Stimulated activated CD4-positive, alpha-beta T cell treated with anti-CD3 and anti-CD28 coated beads, TNF-alpha, amount 100 ng/mL, for 4 hours (primary cell): ENCODE results near the gene PROC.

Experiments used
- DNase-seq, 3 experiments: peaks; one replicate each; pipeline ENCODE4 v3.0.0-alpha.2; 2020; ENCODE audit warnings: low read depth in 3 of 3

The PROC gene

DNA sequence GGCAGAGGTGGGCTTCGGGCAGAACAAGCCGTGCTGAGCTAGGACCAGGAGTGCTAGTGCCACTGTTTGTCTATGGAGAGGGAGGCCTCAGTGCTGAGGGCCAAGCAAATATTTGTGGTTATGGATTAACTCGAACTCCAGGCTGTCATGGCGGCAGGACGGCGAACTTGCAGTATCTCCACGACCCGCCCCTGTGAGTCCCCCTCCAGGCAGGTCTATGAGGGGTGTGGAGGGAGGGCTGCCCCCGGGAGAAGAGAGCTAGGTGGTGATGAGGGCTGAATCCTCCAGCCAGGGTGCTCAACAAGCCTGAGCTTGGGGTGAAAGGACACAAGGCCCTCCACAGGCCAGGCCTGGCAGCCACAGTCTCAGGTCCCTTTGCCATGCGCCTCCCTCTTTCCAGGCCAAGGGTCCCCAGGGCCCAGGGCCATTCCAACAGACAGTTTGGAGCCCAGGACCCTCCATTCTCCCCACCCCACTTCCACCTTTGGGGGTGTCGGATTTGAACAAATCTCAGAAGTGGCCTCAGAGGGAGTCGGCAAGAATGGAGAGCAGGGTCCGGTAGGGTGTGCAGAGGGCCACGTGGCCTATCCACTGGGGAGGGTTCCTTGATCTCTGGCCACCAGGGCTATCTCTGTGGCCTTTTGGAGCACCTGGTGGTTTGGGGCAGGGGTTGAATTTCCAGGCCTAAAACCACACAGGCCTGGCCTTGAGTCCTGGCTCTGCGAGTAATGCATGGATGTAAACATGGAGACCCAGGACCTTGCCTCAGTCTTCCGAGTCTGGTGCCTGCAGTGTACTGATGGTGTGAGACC, at the start of gene PROC:
Gene PROC (plus strand): TSS at position 128 of the 812 bp plus-strand sequence. CDS start 1,516 bp downstream, outside the sequence.
- no peak for DNase-seq

DNA sequence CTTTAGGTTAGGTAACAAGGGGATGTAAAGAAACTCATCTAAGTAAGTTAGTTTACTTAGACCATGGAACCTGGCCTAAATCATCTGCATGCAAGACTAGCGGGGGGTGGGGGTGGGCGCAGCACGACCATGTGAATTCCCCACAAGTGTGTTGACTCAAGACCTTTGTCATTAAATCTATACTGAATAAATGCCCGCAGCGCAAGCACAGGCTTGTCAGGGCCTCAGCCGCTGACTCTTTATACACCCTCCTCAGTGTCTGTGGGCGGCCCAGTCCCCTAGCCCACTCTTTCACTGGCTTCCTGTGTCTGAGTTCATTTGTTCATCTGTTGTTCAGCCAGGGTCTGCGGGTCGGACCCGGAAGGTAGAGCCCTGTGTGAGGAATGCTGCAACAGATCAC, 48.2 kb upstream of the PROC start:
- no peak for DNase-seq

DNA sequence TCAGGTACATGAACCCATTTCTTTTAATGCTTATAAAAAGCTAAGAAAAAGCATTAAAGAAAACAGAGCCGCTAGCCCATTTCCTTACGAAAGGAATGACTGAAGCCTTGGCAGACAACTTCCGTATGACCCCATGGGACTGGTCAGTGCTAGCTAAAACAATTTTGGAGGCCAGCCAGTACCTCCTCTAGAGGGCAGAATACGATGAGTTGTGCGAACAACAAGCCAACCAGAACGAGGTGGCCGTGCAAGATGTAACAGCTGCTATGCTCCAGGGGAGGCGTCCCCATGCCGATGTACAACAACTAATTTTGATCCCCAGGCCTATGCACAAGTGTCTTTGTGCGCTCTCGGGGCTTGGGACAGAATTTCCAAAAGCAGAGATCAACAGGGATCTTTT, 47.2 kb upstream of the PROC start:
- no peak for DNase-seq

DNA sequence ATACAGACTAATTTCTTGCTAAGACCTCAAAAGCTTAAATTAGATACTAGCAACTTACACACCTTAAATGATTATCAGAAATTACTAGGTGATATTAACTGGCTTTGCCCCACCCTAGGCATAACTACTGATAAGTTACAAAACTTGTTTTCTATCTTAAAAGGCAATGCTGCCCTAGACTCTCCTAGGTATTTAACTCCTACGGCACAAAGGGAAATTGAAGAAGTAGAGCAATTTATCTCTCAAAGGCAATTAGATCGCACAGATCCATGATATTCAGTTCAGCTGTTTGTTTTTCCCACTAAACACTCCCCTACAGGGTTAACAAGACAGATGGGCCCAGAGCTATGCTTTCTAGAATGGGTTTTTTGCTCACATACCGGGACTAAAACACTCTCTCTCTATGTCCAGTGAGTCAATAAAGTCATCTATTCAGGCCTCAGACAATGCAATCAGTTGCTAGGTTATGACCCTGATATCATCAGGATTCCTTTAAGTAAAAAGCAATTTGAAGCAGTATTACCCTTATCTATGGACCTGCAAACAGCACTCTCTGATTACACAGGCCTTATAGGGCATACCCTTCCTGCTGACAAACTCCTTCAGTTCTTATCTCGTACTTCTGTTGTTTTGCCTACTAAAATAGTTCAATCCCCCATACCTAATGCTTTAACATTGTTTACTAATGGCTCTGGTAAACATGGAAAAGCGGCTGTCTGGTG, 44.7 kb upstream of the PROC start:
- DNase-seq, result no peak

DNA sequence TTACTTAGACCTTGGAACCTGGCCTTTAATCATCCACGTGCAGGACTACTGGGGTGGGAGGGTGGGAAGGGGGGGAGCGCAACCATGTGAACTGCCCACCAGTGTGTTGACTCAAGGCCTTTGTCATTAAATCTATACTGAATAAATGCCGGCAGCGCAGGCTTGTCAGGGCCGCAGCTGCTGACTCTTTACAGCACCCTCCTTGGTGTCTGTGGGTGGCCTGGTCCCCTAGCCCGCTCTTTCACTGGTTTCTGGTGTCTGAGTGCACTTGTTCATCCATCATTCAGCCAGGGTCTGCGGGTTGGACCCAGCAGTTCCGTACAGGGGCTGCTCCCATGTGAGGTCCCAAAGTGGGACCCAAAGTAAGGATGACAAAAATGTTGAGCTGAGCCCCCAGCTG, 42.0 kb upstream of the PROC start:
- DNase-seq, result no peak

DNA sequence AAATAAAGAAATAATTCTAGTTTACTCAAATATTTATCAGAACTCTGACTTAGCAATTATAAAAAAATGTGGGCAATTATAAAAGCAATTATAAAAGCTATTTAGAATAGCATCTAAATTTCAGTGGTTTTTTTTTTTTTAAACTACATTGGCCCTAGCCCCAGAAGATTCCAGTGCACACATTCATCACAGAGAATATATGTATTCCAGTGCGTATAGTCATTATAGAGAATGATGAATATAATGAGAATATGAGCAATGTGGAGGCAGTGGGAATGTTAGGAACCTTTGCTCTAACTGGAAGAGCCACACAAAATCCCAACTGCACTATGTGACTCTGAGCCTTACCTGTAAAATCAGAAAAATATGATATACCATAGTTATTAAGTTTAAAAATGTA, 41.0 kb upstream of the PROC start:
- DNase-seq, result no peak

DNA sequence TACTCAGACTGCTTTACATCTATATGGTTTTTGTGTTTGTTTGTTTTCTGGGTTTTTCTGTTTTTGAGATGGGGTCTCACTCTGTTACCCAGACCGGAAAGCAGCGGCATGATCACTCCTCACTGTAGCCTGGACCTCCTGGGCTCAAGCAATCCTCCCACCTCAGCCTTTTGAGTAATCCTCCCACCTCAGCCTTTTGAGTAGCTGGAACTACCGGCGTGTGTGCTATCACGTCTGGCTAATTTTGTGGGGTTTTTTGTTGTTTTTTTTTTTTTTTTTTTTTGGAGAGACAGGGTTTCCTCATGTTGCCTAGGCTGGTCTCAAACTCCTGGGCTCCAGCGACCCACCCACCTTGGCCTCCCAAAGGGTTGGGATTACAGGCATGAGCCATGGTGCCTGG, 39.5 kb upstream of the PROC start:
- no peak for DNase-seq

DNA sequence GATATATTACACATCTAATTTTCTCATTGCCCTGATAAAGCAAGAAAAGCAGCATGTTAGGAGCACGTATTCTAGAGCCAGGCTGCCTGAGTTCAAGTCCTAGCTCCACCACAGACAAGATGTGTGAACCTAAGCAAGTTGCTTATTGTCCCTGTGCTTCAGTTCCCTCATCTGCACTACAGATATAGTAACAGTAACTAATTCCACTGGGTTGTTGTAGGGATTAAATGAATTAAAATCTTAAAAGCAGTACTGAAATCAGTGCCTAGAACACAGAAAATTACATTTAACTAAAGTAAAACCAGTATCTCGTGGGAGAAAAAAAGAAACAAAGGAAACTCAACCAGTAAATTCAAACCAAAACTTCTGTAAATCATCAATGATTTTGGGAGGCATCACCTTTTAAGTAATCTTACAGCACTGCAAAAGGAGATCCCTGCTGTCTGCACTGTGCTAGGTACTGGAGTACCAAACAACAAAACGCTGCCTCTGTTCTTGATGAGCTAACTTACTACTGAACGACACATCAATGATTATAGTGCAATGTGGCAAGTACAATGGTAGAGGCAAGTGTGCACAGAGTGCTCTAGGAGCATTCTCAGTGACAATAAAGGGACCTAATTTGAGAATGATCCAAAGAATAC, 38.4 kb upstream of the PROC start:
- DNase-seq, result no peak

DNA sequence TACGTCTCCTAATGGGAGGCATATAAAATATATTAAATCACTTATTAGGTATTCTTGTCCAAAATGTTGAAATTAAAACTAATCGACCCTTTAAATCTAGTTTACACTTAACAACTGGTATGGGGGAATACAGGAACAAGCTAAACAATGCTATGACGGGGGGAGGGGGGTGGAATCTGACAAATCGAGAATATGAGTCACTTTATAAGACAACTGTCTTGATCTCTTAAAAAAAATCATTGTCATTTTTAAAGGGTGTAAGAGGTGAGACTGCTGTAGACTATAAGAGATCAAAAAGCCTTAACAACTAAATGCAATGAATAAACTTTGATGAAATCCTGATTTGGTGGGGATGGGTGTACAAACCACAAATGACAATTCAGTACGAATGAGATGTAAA, 36.5 kb upstream of the PROC start:
- DNase-seq, result no peak

DNA sequence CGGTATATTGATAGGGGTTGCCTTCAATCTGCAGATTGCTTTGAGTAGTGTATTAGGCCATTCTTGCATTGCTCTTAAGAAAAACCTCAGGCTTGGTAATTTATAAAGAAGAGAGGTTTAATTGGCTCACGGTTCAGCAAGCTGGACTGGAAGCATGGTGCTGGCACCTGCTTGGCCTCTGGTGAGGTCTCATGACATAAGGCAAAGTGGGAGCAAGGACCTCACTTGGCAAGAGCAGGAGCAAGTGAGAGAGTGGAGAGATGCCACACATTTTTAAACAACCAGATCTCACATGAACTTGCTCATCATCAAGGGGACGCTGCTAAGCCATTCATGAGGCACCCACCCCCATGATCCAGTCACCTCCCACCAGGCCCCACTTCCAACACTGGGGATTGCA, 35.4 kb upstream of the PROC start:
- DNase-seq, result no peak

DNA sequence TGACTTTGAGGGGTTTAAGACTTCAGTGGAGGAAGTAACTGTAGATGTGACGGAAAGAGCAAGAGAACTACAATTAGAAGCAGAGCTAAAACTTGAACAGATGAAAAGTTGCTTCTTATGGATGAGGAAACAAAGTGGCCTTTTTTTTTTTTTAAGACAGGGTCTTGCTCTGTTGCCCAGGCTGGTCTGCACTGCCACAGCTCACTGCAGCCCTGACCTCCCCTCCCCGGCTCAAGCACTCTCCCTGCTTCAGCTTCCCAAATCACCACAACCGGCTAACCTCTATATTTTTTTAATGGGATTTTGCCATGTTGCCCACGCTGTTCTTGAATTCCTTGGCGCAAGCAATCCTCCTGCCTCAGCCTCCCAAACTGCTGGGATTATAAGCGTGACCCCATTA, 33.7 kb upstream of the PROC start:
- no peak for DNase-seq

DNA sequence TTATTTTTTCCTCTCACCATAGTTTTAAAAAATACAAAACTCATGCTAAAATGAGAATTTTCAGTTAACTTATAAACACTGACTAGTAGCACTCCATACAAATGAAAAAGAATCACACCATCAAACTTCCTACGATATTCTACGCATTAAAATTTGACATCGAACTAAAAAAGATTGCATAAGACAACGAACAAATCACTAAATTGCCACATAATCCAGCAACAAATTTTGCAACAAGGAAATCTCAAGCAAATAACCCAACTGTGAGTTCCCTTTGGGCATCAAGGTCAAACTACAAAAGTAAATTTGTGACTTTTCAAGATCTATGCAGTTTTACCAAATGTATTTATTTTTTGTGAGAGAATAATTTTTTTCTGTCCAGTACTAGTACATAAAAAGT, 32.0 kb upstream of the PROC start:
- DNase-seq, result no peak

DNA sequence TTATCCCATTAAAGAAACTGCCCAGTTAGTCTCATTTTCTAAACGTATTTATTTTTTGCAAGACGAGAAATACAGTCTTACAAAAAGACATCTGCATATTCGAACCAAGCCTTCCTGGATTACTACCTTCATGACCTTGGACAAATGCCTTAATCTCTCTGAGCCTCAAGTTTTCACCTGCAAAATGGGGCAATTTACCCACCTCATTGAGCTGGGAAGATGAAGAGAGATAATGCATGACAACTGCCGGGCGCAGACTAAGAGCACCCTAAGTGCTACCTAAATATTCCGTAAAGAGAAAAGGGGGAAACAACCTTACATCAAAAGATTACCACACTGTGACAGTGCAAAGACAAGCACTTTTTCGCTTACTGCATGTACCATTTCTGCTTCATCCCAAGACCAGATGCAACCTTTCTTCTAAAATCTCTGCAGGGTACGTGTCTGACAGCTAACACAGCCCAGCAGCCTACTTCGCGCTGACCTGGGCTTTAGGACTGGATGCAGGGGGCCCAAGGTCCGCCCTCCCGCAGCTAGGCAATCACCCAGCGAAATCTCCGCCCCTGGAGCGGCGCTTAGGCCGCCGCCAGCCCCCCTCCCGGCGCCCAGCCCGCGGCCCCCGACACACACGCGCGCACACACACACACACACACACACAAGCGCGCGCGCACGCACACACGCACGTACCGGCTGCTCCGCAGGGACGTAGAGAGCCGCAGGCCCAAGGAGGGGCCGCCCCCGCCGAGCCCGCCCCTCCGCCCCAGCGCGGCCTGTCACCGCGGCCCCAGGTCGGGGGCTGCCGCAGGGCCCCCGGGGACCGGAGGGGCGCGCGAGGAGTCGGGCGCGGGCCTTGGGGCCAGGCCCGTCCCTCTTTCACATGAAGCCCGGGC, 31.2 kb upstream of the PROC start:
- DNase-seq, result peak; percentile 51 to 62 (median 60)

DNA sequence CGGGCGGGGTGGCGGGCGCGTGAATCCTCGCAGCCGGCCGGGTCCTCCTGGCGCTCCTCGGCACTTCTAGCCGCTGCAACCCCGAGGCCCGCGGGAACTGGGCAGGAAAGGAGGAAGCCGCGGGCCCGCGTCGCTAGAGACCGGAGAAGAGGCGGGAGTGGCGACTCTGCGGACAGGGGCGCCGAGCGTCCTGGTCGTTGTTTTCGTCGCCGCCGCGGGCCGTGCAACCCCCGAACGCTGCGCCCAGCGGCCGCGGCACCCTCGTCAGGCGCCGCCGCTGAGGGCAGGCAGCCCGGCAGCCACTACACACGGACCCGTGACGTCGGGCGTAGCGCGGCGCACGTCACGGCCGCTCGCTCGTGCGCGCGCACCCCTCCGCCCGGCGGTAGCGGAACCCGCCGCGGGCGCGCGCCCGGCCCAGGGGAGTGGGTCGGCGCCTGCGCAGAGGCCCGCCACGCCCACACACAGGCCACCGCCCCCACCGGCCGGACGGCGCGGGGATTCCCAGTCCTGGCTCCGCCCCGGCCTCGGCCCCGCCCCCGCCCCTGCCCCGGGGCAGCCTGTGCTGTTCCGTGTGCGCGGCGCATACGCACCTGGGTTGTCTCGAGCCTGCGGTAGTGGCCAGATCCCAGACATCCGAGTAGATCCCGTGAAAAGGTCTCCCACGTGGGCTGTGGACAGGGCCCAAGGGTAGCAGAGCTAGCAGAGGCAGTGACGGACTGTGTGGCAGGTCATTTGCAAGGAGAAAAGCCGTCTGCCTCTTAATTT, 30.4 kb upstream of the PROC start, which contains the start of gene MAP3K2:
Gene MAP3K2 (minus strand): TSS at position 321 of the 768 bp plus-strand sequence. CDS start 44,846 bp downstream, outside the sequence.
- peak; percentile 89 to 97 (median 94) for DNase-seq

DNA sequence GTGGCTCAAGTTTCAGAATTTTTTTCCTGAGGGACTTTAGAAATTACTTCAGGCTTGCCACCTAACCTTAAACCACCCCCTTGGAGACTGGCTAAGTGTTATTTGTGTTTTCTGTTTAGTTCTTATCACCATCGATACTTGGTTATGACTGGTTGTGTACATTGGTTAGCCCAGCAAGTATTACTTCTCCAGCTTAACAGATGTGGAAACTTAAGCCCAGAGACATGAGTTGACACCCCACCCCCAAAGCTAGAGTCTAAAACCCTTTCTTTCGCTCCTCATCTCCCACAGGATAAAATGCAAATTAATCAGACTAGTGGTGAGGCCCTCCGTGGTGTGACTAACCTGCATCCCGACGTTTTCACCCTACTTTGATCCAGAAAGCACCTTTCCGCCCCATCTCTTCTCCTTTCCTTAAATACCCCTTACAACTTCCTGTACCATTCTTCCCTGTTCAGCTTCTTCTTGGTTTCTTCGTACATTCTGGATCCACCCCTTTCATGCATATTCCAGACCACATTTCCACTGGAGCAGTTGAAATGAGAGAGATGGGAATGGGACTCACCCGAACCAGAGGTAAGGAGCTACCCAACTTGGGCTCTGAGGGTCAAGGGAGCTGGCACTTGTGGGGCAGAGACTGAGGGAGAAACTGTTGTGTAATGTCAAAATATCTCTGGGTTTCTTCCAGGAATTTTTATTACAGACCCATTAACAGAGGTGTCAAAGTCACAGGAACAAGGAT, 29.6 kb upstream of the PROC start:
- DNase-seq, result no peak

DNA sequence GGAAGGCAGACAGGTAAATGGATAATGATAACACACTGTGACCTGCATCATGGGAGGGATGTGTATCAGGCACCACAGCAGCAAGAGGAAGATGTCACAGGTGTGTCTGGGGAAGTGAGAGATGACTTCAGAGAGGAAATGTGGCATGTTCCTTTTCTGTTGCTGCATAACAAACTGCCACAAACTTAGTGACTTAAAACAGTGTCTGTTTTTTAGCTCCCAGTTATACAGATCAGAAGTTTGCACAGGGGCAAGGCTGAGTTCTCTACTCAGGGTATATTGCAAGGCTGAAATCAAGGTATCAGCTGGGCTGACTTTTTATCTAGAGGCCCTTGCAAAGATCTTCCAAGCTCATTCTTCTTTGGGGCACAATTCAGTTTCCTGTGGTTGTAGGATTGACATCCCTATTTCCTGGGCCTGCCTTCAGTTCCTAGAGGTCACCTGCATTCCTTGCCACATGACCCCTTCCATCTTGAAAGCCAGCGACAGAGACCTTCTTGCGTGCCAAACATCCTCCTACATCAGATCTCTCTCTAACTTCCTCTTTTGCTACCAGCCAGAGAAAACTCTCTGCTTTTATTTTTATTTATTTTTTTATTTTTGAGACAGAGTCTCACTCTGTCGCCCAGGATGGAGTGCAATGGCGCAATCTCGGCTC, 28.3 kb upstream of the PROC start:
- no peak for DNase-seq

DNA sequence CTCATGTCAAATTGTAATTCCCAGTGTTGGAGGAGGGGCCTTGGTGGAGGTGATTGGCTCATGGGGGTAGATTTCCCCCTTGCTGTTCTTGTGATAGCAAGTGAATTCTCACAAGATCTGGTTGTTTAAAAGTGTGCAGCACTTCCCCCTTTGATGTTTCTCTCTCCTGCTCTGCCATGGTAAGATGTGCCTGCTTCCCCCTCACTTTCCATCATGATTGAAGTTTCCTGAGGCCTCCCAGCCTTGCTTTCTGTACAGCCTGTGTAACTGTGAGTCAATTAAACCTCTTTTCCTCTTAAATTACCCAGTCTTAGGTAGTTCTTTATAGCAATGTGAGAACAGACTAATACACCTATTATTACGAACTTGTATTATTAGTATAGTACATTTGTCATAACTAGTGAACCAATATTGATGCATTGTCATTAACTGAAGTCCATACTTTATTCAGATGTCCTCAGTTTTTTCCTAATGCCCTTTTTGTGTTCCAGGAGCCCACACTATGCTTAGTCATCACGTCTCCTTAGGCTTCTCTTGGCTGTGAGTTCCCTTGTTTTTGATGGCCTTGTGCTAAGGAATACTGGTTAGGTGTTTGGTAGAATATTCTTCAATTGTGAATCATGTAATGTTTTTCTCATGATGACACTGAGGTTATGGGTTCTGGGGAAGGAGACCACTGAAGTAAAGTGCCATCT, 25.9 kb upstream of the PROC start:
- DNase-seq, result no peak

DNA sequence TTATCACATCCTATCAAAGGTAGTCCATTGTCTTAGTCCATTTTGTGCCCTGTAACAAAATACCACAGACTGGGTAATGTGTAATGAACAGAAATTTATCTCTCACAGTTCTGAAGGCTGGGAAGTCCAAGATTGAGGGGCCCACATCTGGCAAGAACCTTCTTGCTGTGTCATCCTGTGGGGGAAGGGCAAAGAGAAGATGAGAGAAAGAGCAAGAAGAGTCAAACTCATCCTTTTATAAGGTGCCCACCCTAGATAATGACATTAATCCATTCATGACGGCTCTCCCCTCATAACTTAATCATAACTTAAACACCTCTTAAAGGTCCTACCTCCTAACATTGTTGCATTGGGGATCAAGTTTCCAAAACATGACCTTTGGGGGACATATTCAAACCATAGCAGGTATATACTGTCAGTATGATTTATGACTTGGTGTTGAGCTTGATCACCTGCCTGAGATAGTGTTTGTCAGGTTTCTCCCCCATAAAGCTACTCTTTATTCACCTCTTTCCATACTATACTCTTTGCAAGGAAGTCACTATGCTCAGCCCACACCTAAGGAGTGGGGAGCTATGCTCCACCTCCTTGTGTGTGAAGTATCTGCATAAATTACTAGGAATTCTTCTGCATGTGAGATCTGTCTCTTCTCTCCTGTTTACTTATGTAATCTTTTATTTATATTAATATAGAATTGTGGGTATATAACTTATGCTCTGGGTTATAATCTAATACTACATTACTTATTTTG, 25.2 kb upstream of the PROC start:
- no peak for DNase-seq
